GM23338 (cell line): ENCODE results near the gene ZFYVE28. TPM values are rescaled to one million over a fixed set of nuclear protein-coding genes. Genes with fewer than 3 reads are reported as not detected.

Source experiments
- ATAC-seq: fragments of 200-7000 bp; cut with Tn5 transposase; 3 replicates; pipeline ENCODE4 v1.9.1; 2020
- DNase-seq: peaks from one replicate; pipeline ENCODE4 v3.0.0-alpha.2; 2015; ENCODE audit warnings: low spot score
- H2AFZ ChIP-seq: fragments of 200-600 bp; sonication (generic); 2 replicates; pipeline ENCODE4 v1.8.0; 2016; ENCODE audit warnings: antibody characterized with exemption, mild to moderate bottlenecking, moderate library complexity
- H3F3A ChIP-seq: fragments of 200-600 bp; sonication (generic); replicated peaks from 2 replicates; pipeline ENCODE4 v1.8.0; 2017; ENCODE audit warnings: antibody characterized with exemption, mixed run types, low read depth
- H3K27ac ChIP-seq: fragments of 200-600 bp; sonication (generic); 2 replicates; pipeline ENCODE4 v1.6.1; 2016; ENCODE audit warnings: low read depth
- H3K27me3 ChIP-seq: fragments of 200-600 bp; sonication (generic); 2 replicates; pipeline ENCODE4 v1.8.0; 2016; ENCODE audit warnings: mild to moderate bottlenecking, mixed run types, moderate library complexity; ENCODE audit not compliant: insufficient read depth
- H3K36me3 ChIP-seq: fragments of 200-600 bp; sonication (generic); 2 replicates; pipeline ENCODE4 v1.8.0; 2016; ENCODE audit warnings: mild to moderate bottlenecking; ENCODE audit not compliant: insufficient read depth
- H3K4me1 ChIP-seq: fragments of 200-600 bp; sonication (generic); 2 replicates; pipeline ENCODE4 v1.8.0; 2016; ENCODE audit warnings: mild to moderate bottlenecking, moderate library complexity; ENCODE audit not compliant: insufficient read depth
- H3K4me2 ChIP-seq: fragments of 200-600 bp; sonication (generic); 2 replicates; pipeline ENCODE4 v1.7.1; 2017; ENCODE audit warnings: mixed run types
- H3K4me3 ChIP-seq: fragments of 200-600 bp; sonication (generic); 2 replicates; pipeline ENCODE4 v1.6.1; 2016; ENCODE audit warnings: mixed run types
- H3K79me2 ChIP-seq: fragments of 200-600 bp; sonication (generic); replicated peaks from 2 replicates; pipeline ENCODE4 v1.8.0; 2017; ENCODE audit warnings: mild to moderate bottlenecking; ENCODE audit not compliant: insufficient read depth
- H3K9me2 ChIP-seq: fragments of 200-600 bp; sonication (generic); 2 replicates; pipeline ENCODE4 v1.8.0; 2017; ENCODE audit not compliant: insufficient read depth
- H4K20me1 ChIP-seq: fragments of 200-600 bp; sonication (generic); replicated peaks from 2 replicates; pipeline ENCODE4 v1.8.0; 2017; ENCODE audit warnings: mild to moderate bottlenecking; ENCODE audit not compliant: insufficient read depth
- H3K27ac Mint-ChIP-seq: 2 replicates; pipeline ENCODE4 v1.8.0; 2020; ENCODE audit warnings: inconsistent platforms, mild to moderate bottlenecking, moderate library complexity, mixed read lengths
- H3K27me3 Mint-ChIP-seq: 3 replicates; pipeline ENCODE4 v1.8.0; 2022; ENCODE audit warnings: low read depth, mild to moderate bottlenecking, moderate library complexity, mixed read lengths, inconsistent platforms; ENCODE audit not compliant: insufficient read depth, poor library complexity
- H3K36me3 Mint-ChIP-seq: 3 replicates; pipeline ENCODE4 v1.8.0; 2021; ENCODE audit warnings: low read depth, mild to moderate bottlenecking, inconsistent platforms, moderate library complexity, mixed read lengths
- H3K4me1 Mint-ChIP-seq: 3 replicates; pipeline ENCODE4 v1.8.0; 2020; ENCODE audit warnings: mild to moderate bottlenecking, inconsistent platforms, mixed read lengths
- H3K4me3 Mint-ChIP-seq: 3 replicates; pipeline ENCODE4 v1.8.0; 2021; ENCODE audit warnings: moderate library complexity, mild to moderate bottlenecking, inconsistent platforms, mixed read lengths
- H3K9me3 Mint-ChIP-seq: 3 replicates; pipeline ENCODE4 v1.8.0; 2020; ENCODE audit warnings: moderate library complexity, mild to moderate bottlenecking, inconsistent platforms, mixed read lengths
- CTCF ChIP-seq, 2 experiments: fragments of 200-600 bp in 1 of 2; sonication (generic) in 1 of 2; conservative IDR thresholded peaks; 2 replicates each; pipeline versions ENCODE4 v1.5.1 to v1.6.1; 2016 to 2017; ENCODE audit warnings: antibody characterized with exemption in 2 of 2, low read depth in 2 of 2, mild to moderate bottlenecking in 2 of 2, moderate library complexity in 1 of 2
- EZH2 ChIP-seq: fragments of 200-600 bp; sonication (generic); IDR thresholded peaks from one replicate; pipeline ENCODE4 v1.8.0; 2017; ENCODE audit warnings: antibody characterized with exemption, mild to moderate bottlenecking, low read depth; ENCODE audit not compliant: unreplicated experiment
- EZH2phosphoT487 ChIP-seq: fragments of 200-600 bp; sonication (generic); IDR thresholded peaks from one replicate; pipeline ENCODE4 v1.8.1; 2018; ENCODE audit warnings: antibody characterized with exemption; ENCODE audit not compliant: unreplicated experiment
- POLR2AphosphoS5 ChIP-seq: IDR thresholded peaks from 2 replicates; pipeline ENCODE4 v1.6.1; 2016; ENCODE audit warnings: antibody characterized with exemption, low read depth
- STAT1 ChIP-seq: IDR thresholded peaks from one replicate; pipeline ENCODE4 v1.6.1; 2016; ENCODE audit warnings: antibody characterized with exemption; ENCODE audit not compliant: unreplicated experiment
- ZNF114 ChIP-seq: fragments of 250-450 bp; sonication (Bioruptor Pico); IDR thresholded peaks from 2 replicates; pipeline ENCODE4 v1.5.0; 2020; ENCODE audit warnings: mild to moderate bottlenecking, moderate library complexity
- ZNF331 ChIP-seq: fragments of 250-450 bp; sonication (Bioruptor Pico); IDR thresholded peaks from 2 replicates; pipeline ENCODE4 v1.5.0; 2020; ENCODE audit warnings: low read depth, mild to moderate bottlenecking, moderate library complexity
- ZNF462 ChIP-seq: fragments of 250-450 bp; sonication (Bioruptor Pico); IDR thresholded peaks from 2 replicates; pipeline ENCODE4 v1.5.0; 2020; ENCODE audit warnings: mild to moderate bottlenecking, moderate library complexity
- polyA plus RNA-seq: library from polyadenylated mRNA; unstranded; fragments of >200 nt; fragmentation: Nextera tagmentation; extraction: Ambion mirVana; gene quantifications from 2 replicates; pipeline ENCODE4 v1.2.1, GENCODE V29; 2016
- total RNA-seq: library from RNA; depleted of rRNA; stranded (reverse); fragments of >200 nt; shearing (Covaris generic); gene quantifications from 2 replicates; pipeline ENCODE4 v1.2.3, GENCODE V29; 2014
- TF ChIP-seq, protein P1 (sequence below): IDR thresholded peaks from one replicate; pipeline ENCODE4 v1.6.1; 2018; ENCODE audit warnings: antibody characterized with exemption; ENCODE audit not compliant: unreplicated experiment

ZFYVE28 gene
- total and polyA plus RNA-seq, 2 experiments from 2014 or later = 2.6 to 4.6 TPM

- no peak for TF ChIP-seq ZNF462 (CRISPR knock-in tag)
- TF ChIP-seq, protein P1, sequence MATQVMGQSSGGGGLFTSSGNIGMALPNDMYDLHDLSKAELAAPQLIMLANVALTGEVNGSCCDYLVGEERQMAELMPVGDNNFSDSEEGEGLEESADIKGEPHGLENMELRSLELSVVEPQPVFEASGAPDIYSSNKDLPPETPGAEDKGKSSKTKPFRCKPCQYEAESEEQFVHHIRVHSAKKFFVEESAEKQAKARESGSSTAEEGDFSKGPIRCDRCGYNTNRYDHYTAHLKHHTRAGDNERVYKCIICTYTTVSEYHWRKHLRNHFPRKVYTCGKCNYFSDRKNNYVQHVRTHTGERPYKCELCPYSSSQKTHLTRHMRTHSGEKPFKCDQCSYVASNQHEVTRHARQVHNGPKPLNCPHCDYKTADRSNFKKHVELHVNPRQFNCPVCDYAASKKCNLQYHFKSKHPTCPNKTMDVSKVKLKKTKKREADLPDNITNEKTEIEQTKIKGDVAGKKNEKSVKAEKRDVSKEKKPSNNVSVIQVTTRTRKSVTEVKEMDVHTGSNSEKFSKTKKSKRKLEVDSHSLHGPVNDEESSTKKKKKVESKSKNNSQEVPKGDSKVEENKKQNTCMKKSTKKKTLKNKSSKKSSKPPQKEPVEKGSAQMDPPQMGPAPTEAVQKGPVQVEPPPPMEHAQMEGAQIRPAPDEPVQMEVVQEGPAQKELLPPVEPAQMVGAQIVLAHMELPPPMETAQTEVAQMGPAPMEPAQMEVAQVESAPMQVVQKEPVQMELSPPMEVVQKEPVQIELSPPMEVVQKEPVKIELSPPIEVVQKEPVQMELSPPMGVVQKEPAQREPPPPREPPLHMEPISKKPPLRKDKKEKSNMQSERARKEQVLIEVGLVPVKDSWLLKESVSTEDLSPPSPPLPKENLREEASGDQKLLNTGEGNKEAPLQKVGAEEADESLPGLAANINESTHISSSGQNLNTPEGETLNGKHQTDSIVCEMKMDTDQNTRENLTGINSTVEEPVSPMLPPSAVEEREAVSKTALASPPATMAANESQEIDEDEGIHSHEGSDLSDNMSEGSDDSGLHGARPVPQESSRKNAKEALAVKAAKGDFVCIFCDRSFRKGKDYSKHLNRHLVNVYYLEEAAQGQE = no peak
- no peak for TF ChIP-seq ZNF331 (CRISPR knock-in tag)
- TF ChIP-seq POLR2AphosphoS5 = no peak
- TF ChIP-seq STAT1 = no peak
- no peak for TF ChIP-seq EZH2phosphoT487
Observed at GRCh38 chr4:2387829-2388228, 30.6 kb downstream of the ZFYVE28 start (continued).

DNA sequence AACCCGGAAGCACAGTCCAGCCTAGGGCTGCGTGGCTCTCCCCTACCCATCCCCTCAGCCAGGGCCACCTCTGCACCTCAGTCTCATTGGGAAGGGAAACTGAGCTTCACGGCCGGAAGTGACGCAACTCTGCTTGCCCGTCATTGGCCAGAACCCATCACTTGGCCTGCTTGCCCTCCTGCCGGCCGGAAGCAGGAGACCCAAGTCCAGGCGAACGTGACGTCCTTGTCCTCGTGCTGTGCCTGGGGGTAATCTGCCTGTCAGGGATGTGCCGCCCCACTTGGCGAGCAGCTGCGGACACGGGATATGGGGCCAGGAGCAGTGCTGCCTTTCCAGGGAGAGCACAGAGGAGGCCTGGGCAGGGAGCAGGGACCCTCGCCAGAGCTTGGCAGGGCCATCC lies 31.2 kb downstream of the ZFYVE28 start:
- H3K4me2 ChIP-seq = no peak overlapping the region
- H2AFZ ChIP-seq = no peak overlapping the region
- Mint-ChIP-seq H3K27me3 (peaks cover 8% of the 10 kb centered on the region), H3K4me1 (peaks cover 35% of the 10 kb centered on the region), H3K9me3 (peaks cover 3% of the 10 kb centered on the region), H3K36me3 (no peaks in the 10 kb centered on the region; the same call in 2 of the 3 replicates), H3K27ac (no peak overlapping the region), H3K4me3 (no peak overlapping the region)
- no peaks in the 10 kb centered on the region for H3K79me2 ChIP-seq
- DNase-seq (no peak), ATAC-seq (no peak)
- no peaks in the 10 kb centered on the region for H3K27me3 ChIP-seq
- H3K9me2 ChIP-seq = no peaks in the 10 kb centered on the region
- H3F3A ChIP-seq = no peaks in the 10 kb centered on the region
- H4K20me1 ChIP-seq = no peaks in the 10 kb centered on the region
- H3K36me3 ChIP-seq = no peaks in the 10 kb centered on the region
- peaks cover 19% of the 10 kb centered on the region for H3K4me1 ChIP-seq
- H3K4me3 ChIP-seq = no peak overlapping the region
- no peak overlapping the region for H3K27ac ChIP-seq
- no peak for TF ChIP-seq ZNF114 (CRISPR knock-in tag)
- no peak for TF ChIP-seq CTCF (conservative IDR thresholded peaks at IDR 0.05; ENCODE audit: low read depth in 2 of 2)
- no peak for TF ChIP-seq POLR2AphosphoS5
- no peak for TF ChIP-seq ZNF331 (CRISPR knock-in tag)
- TF ChIP-seq EZH2phosphoT487 = no peak
- no peak for TF ChIP-seq EZH2
